Measurements from ENCODE around the gene ZPR1.

Gene ZPR1

GRCh38 chr11:116775975-116776374, 11.8 kb downstream of the ZPR1 start:
- H2AFZ ChIP-seq (ENCODE audit: low read length) = no peak overlapping the region
- H3K4me1 ChIP-seq (ENCODE audit: insufficient read depth, low read length, poor library complexity, severe bottlenecking) = peaks cover 30% of the 10 kb centered on the region
- TF ChIP-seq EZH2phosphoT487 (IDR thresholded peaks at IDR 0.05; ENCODE audit: borderline replicate concordance) (no peak), CTCF (conservative IDR thresholded peaks at IDR 0.05; ENCODE audit: low read length) (no peak)
- H3K4me3 ChIP-seq (ENCODE audit: low read length, poor library complexity, severe bottlenecking) = no peak overlapping the region
- H4K20me1 ChIP-seq (ENCODE audit: insufficient read depth, low read length, poor library complexity, severe bottlenecking) = peaks cover 18% of the 10 kb centered on the region
- peaks cover 23% of the 10 kb centered on the region for H3K36me3 ChIP-seq (ENCODE audit: insufficient read depth, low read length)
- no peaks in the 10 kb centered on the region for H3K9me2 ChIP-seq (replicated peaks; ENCODE audit: low read depth, low read length)
- H3K4me2 ChIP-seq (ENCODE audit: low read depth, low read length, poor library complexity, severe bottlenecking) = no peak overlapping the region
- no peaks in the 10 kb centered on the region for H3K27me3 ChIP-seq (ENCODE audit: insufficient read depth, low read length, poor library complexity, severe bottlenecking)
- 0 out of 2 replicates have a peak, but pooled peaks cover 3% of the 10 kb centered on the region for H3F3A ChIP-seq (ENCODE audit: low read depth)
- no peak overlapping the region for H3K9ac ChIP-seq (ENCODE audit: low read depth, low read length, poor library complexity, severe bottlenecking)
- no peaks in the 10 kb centered on the region for H3K9me3 ChIP-seq (ENCODE audit: insufficient read depth, low read depth, low read length)
- H3K79me2 ChIP-seq (ENCODE audit: insufficient read depth, low read length) = peaks cover 20% of the 10 kb centered on the region

- Histone ChIP-seq H4K20me1 (ENCODE audit: insufficient read depth, low read length, poor library complexity, severe bottlenecking) (peaks cover 25% of the 10 kb centered on the region), H3K36me3 (ENCODE audit: insufficient read depth, low read length) (peaks cover 22% of the 10 kb centered on the region), H2AFZ (ENCODE audit: low read length) (no peak overlapping the region), H3K4me1 (ENCODE audit: insufficient read depth, low read length, poor library complexity, severe bottlenecking) (peaks cover 30% of the 10 kb centered on the region), H3F3A (ENCODE audit: low read depth) (0 out of 2 replicates have a peak, but pooled peaks cover 3% of the 10 kb centered on the region), H3K4me2 (ENCODE audit: low read depth, low read length, poor library complexity, severe bottlenecking) (peak overlapping the region; percentile 99), H3K79me2 (ENCODE audit: insufficient read depth, low read length) (peaks cover 29% of the 10 kb centered on the region), H3K9me2 (replicated peaks; ENCODE audit: low read depth, low read length) (no peaks in the 10 kb centered on the region), H3K27me3 (ENCODE audit: insufficient read depth, low read length, poor library complexity, severe bottlenecking) (no peaks in the 10 kb centered on the region), H3K4me3 (ENCODE audit: low read length, poor library complexity, severe bottlenecking) (no peak overlapping the region), H3K9ac (ENCODE audit: low read depth, low read length, poor library complexity, severe bottlenecking) (no peak overlapping the region), H3K9me3 (ENCODE audit: insufficient read depth, low read depth, low read length) (no peaks in the 10 kb centered on the region)
- TF ChIP-seq EZH2phosphoT487 (IDR thresholded peaks at IDR 0.05; ENCODE audit: borderline replicate concordance) (no peak), CTCF (conservative IDR thresholded peaks at IDR 0.05; ENCODE audit: low read length) (no peak)
Measured at GRCh38 chr11:116774661-116775060, 13.2 kb downstream of the ZPR1 start.

GRCh38 chr11:116773203-116774097, 14.4 kb downstream of the ZPR1 start:
- Histone ChIP-seq H3K36me3 (ENCODE audit: insufficient read depth, low read length) (peaks cover 14% of the 10 kb centered on the region), H3K4me1 (ENCODE audit: insufficient read depth, low read length, poor library complexity, severe bottlenecking) (peaks cover 30% of the 10 kb centered on the region), H3F3A (ENCODE audit: low read depth) (0 out of 2 replicates have a peak, but pooled peaks cover 3% of the 10 kb centered on the region), H3K9me3 (ENCODE audit: insufficient read depth, low read depth, low read length) (no peaks in the 10 kb centered on the region), H3K4me3 (ENCODE audit: low read length, poor library complexity, severe bottlenecking) (peak overlapping the region; percentile 95), H3K27me3 (ENCODE audit: insufficient read depth, low read length, poor library complexity, severe bottlenecking) (no peaks in the 10 kb centered on the region), H4K20me1 (ENCODE audit: insufficient read depth, low read length, poor library complexity, severe bottlenecking) (peaks cover 21% of the 10 kb centered on the region), H3K9ac (ENCODE audit: low read depth, low read length, poor library complexity, severe bottlenecking) (peak overlapping the region; percentile 78), H2AFZ (ENCODE audit: low read length) (peak overlapping the region; percentile 77), H3K4me2 (ENCODE audit: low read depth, low read length, poor library complexity, severe bottlenecking) (peak overlapping the region; percentile 99), H3K9me2 (replicated peaks; ENCODE audit: low read depth, low read length) (no peaks in the 10 kb centered on the region), H3K79me2 (ENCODE audit: insufficient read depth, low read length) (peaks cover 41% of the 10 kb centered on the region)
- TF ChIP-seq EZH2phosphoT487 (IDR thresholded peaks at IDR 0.05; ENCODE audit: borderline replicate concordance) = no peak
- TF ChIP-seq CTCF (conservative IDR thresholded peaks at IDR 0.05; ENCODE audit: low read length) = no peak
